IPS-18c (cell line): ENCODE measurements around the gene NEIL3.

ENCODE experiments used
- H3K4me3 ChIP-seq: 2 replicates; pipeline ENCODE4 v1.7.0; 2013; ENCODE audit warnings: low read depth, mild to moderate bottlenecking, low read length, moderate library complexity; ENCODE audit not compliant: insufficient read depth
- H3K9me3 ChIP-seq: one replicate; pipeline ENCODE4 v1.6.1; 2013; ENCODE audit warnings: mild to moderate bottlenecking, low read length, moderate library complexity; ENCODE audit not compliant: control insufficient read depth, insufficient read depth

NEIL3 gene

GRCh38 chr4:177309522-177310371, at the start of gene NEIL3:
TSS of gene NEIL3 (plus strand) at chr4:177309874. CDS start at chr4:177309954, 80 bp downstream.
- no peaks in the 10 kb centered on the region for H3K9me3 ChIP-seq
- H3K4me3 ChIP-seq: peak within 1 kb of the TSS; percentile 85

- no peaks in the 10 kb centered on the region for H3K9me3 ChIP-seq
- H3K4me3 ChIP-seq: no peak overlapping the region
These were observed 45.9 kb upstream of the NEIL3 start for GRCh38 chr4:177263818-177264217.

- Histone ChIP-seq H3K9me3 (no peaks in the 10 kb centered on the region), H3K4me3 (no peak overlapping the region)
These were observed 44.8 kb upstream of the NEIL3 start for GRCh38 chr4:177264788-177265422.

- H3K4me3 ChIP-seq: no peak overlapping the region
- H3K9me3 ChIP-seq: no peaks in the 10 kb centered on the region
These were observed 43.9 kb upstream of the NEIL3 start for GRCh38 chr4:177265729-177266128.

- H3K9me3 ChIP-seq: no peaks in the 10 kb centered on the region
These were observed 43.2 kb upstream of the NEIL3 start for GRCh38 chr4:177266506-177266905.

GRCh38 chr4:177267911-177268310, 41.8 kb upstream of the NEIL3 start:
- H3K9me3 ChIP-seq: no peaks in the 10 kb centered on the region
- H3K4me3 ChIP-seq: no peak overlapping the region

More at GRCh38 chr4:177266506-177266905, 43.2 kb upstream of the NEIL3 start:
- H3K4me3 ChIP-seq: no peak overlapping the region

GRCh38 chr4:177271091-177271490, 38.6 kb upstream of the NEIL3 start:
- no peaks in the 10 kb centered on the region for H3K9me3 ChIP-seq
- H3K4me3 ChIP-seq: no peak overlapping the region

GRCh38 chr4:177271915-177272766, 37.5 kb upstream of the NEIL3 start:
- H3K9me3 ChIP-seq: no peaks in the 10 kb centered on the region

GRCh38 chr4:177275999-177276398, 33.7 kb upstream of the NEIL3 start:
- no peak overlapping the region for H3K4me3 ChIP-seq
- H3K9me3 ChIP-seq: no peaks in the 10 kb centered on the region

More at GRCh38 chr4:177271915-177272766, 37.5 kb upstream of the NEIL3 start:
- no peak overlapping the region for H3K4me3 ChIP-seq

- Histone ChIP-seq H3K4me3 (no peak overlapping the region), H3K9me3 (no peaks in the 10 kb centered on the region)
These were observed 28.2 kb upstream of the NEIL3 start for GRCh38 chr4:177281351-177281909.

- Histone ChIP-seq H3K9me3 (no peaks in the 10 kb centered on the region), H3K4me3 (no peak overlapping the region)
These were observed 27.3 kb upstream of the NEIL3 start for GRCh38 chr4:177282284-177282835.

- no peak overlapping the region for H3K4me3 ChIP-seq
- no peaks in the 10 kb centered on the region for H3K9me3 ChIP-seq
These were observed 26.5 kb upstream of the NEIL3 start for GRCh38 chr4:177283167-177283566.

GRCh38 chr4:177285953-177286352, 23.7 kb upstream of the NEIL3 start:
- H3K9me3 ChIP-seq: no peaks in the 10 kb centered on the region
- no peak overlapping the region for H3K4me3 ChIP-seq

GRCh38 chr4:177287255-177287654, 22.4 kb upstream of the NEIL3 start:
- no peaks in the 10 kb centered on the region for H3K9me3 ChIP-seq
- H3K4me3 ChIP-seq: no peak overlapping the region

- no peak overlapping the region for H3K4me3 ChIP-seq
- H3K9me3 ChIP-seq: no peaks in the 10 kb centered on the region
These were observed 21.3 kb upstream of the NEIL3 start for GRCh38 chr4:177288335-177288734.

- Histone ChIP-seq H3K9me3 (no peaks in the 10 kb centered on the region), H3K4me3 (no peak overlapping the region)
These were observed 18.9 kb upstream of the NEIL3 start for GRCh38 chr4:177290780-177291179.

GRCh38 chr4:177292171-177292570, 17.5 kb upstream of the NEIL3 start:
- Histone ChIP-seq H3K4me3 (no peak overlapping the region), H3K9me3 (no peaks in the 10 kb centered on the region)
